GM23338 (cell line): ENCODE measurements around the gene LSM11. TPM values are rescaled to one million over a fixed set of nuclear protein-coding genes. Genes with fewer than 3 reads are reported as not detected.

Source experiments
- ATAC-seq: fragments of 200-7000 bp; cut with Tn5 transposase; 3 replicates; pipeline ENCODE4 v1.9.1; 2020
- DNase-seq: peaks from one replicate; pipeline ENCODE4 v3.0.0-alpha.2; 2015; ENCODE audit warnings: low spot score
- H2AFZ ChIP-seq: fragments of 200-600 bp; sonication (generic); 2 replicates; pipeline ENCODE4 v1.8.0; 2016; ENCODE audit warnings: antibody characterized with exemption, mild to moderate bottlenecking, moderate library complexity
- H3F3A ChIP-seq: fragments of 200-600 bp; sonication (generic); replicated peaks from 2 replicates; pipeline ENCODE4 v1.8.0; 2017; ENCODE audit warnings: antibody characterized with exemption, mixed run types, low read depth
- H3K27ac ChIP-seq: fragments of 200-600 bp; sonication (generic); 2 replicates; pipeline ENCODE4 v1.6.1; 2016; ENCODE audit warnings: low read depth
- H3K27me3 ChIP-seq: fragments of 200-600 bp; sonication (generic); 2 replicates; pipeline ENCODE4 v1.8.0; 2016; ENCODE audit warnings: mild to moderate bottlenecking, mixed run types, moderate library complexity; ENCODE audit not compliant: insufficient read depth
- H3K36me3 ChIP-seq: fragments of 200-600 bp; sonication (generic); 2 replicates; pipeline ENCODE4 v1.8.0; 2016; ENCODE audit warnings: mild to moderate bottlenecking; ENCODE audit not compliant: insufficient read depth
- H3K4me1 ChIP-seq: fragments of 200-600 bp; sonication (generic); 2 replicates; pipeline ENCODE4 v1.8.0; 2016; ENCODE audit warnings: mild to moderate bottlenecking, moderate library complexity; ENCODE audit not compliant: insufficient read depth
- H3K4me2 ChIP-seq: fragments of 200-600 bp; sonication (generic); 2 replicates; pipeline ENCODE4 v1.7.1; 2017; ENCODE audit warnings: mixed run types
- H3K4me3 ChIP-seq: fragments of 200-600 bp; sonication (generic); 2 replicates; pipeline ENCODE4 v1.6.1; 2016; ENCODE audit warnings: mixed run types
- H3K79me2 ChIP-seq: fragments of 200-600 bp; sonication (generic); replicated peaks from 2 replicates; pipeline ENCODE4 v1.8.0; 2017; ENCODE audit warnings: mild to moderate bottlenecking; ENCODE audit not compliant: insufficient read depth
- H3K9me2 ChIP-seq: fragments of 200-600 bp; sonication (generic); 2 replicates; pipeline ENCODE4 v1.8.0; 2017; ENCODE audit not compliant: insufficient read depth
- H4K20me1 ChIP-seq: fragments of 200-600 bp; sonication (generic); replicated peaks from 2 replicates; pipeline ENCODE4 v1.8.0; 2017; ENCODE audit warnings: mild to moderate bottlenecking; ENCODE audit not compliant: insufficient read depth
- H3K27ac Mint-ChIP-seq: 2 replicates; pipeline ENCODE4 v1.8.0; 2020; ENCODE audit warnings: inconsistent platforms, mild to moderate bottlenecking, moderate library complexity, mixed read lengths
- H3K27me3 Mint-ChIP-seq: 3 replicates; pipeline ENCODE4 v1.8.0; 2022; ENCODE audit warnings: low read depth, mild to moderate bottlenecking, moderate library complexity, mixed read lengths, inconsistent platforms; ENCODE audit not compliant: insufficient read depth, poor library complexity
- H3K36me3 Mint-ChIP-seq: 3 replicates; pipeline ENCODE4 v1.8.0; 2021; ENCODE audit warnings: low read depth, mild to moderate bottlenecking, inconsistent platforms, moderate library complexity, mixed read lengths
- H3K4me1 Mint-ChIP-seq: 3 replicates; pipeline ENCODE4 v1.8.0; 2020; ENCODE audit warnings: mild to moderate bottlenecking, inconsistent platforms, mixed read lengths
- H3K4me3 Mint-ChIP-seq: 3 replicates; pipeline ENCODE4 v1.8.0; 2021; ENCODE audit warnings: moderate library complexity, mild to moderate bottlenecking, inconsistent platforms, mixed read lengths
- H3K9me3 Mint-ChIP-seq: 3 replicates; pipeline ENCODE4 v1.8.0; 2020; ENCODE audit warnings: moderate library complexity, mild to moderate bottlenecking, inconsistent platforms, mixed read lengths
- CREB1 ChIP-seq: fragments of 250-450 bp; sonication (Bioruptor Pico); IDR thresholded peaks from 2 replicates; pipeline ENCODE4 v1.5.0; 2020; ENCODE audit warnings: low read depth, mild to moderate bottlenecking, moderate library complexity
- EZH2 ChIP-seq: fragments of 200-600 bp; sonication (generic); IDR thresholded peaks from one replicate; pipeline ENCODE4 v1.8.0; 2017; ENCODE audit warnings: antibody characterized with exemption, mild to moderate bottlenecking, low read depth; ENCODE audit not compliant: unreplicated experiment
- EZH2phosphoT487 ChIP-seq: fragments of 200-600 bp; sonication (generic); IDR thresholded peaks from one replicate; pipeline ENCODE4 v1.8.1; 2018; ENCODE audit warnings: antibody characterized with exemption; ENCODE audit not compliant: unreplicated experiment
- JUNB ChIP-seq: IDR thresholded peaks from one replicate; pipeline ENCODE4 v1.6.1; 2016; ENCODE audit warnings: antibody characterized with exemption; ENCODE audit not compliant: unreplicated experiment
- NANOG ChIP-seq: IDR thresholded peaks from 2 replicates; pipeline ENCODE4 v1.6.1; 2016; ENCODE audit warnings: antibody characterized with exemption, borderline replicate concordance
- STAT1 ChIP-seq: IDR thresholded peaks from one replicate; pipeline ENCODE4 v1.6.1; 2016; ENCODE audit warnings: antibody characterized with exemption; ENCODE audit not compliant: unreplicated experiment
- ZNF114 ChIP-seq: fragments of 250-450 bp; sonication (Bioruptor Pico); IDR thresholded peaks from 2 replicates; pipeline ENCODE4 v1.5.0; 2020; ENCODE audit warnings: mild to moderate bottlenecking, moderate library complexity
- ZNF331 ChIP-seq: fragments of 250-450 bp; sonication (Bioruptor Pico); IDR thresholded peaks from 2 replicates; pipeline ENCODE4 v1.5.0; 2020; ENCODE audit warnings: low read depth, mild to moderate bottlenecking, moderate library complexity
- ZNF462 ChIP-seq: fragments of 250-450 bp; sonication (Bioruptor Pico); IDR thresholded peaks from 2 replicates; pipeline ENCODE4 v1.5.0; 2020; ENCODE audit warnings: mild to moderate bottlenecking, moderate library complexity
- polyA plus RNA-seq: library from polyadenylated mRNA; unstranded; fragments of >200 nt; fragmentation: Nextera tagmentation; extraction: Ambion mirVana; gene quantifications from 2 replicates; pipeline ENCODE4 v1.2.1, GENCODE V29; 2016
- total RNA-seq: library from RNA; depleted of rRNA; stranded (reverse); fragments of >200 nt; shearing (Covaris generic); gene quantifications from 2 replicates; pipeline ENCODE4 v1.2.3, GENCODE V29; 2014

The LSM11 gene
- total and polyA plus RNA-seq, 2 experiments from 2014 or later, result 1.2 to 3.8 TPM

- Histone ChIP-seq H3K4me1 (peaks cover 5% of the 10 kb centered on the region; the same call in 1 of the 2 replicates), H3K27me3 (no peaks in the 10 kb centered on the region), H3K36me3 (peaks cover 15% of the 10 kb centered on the region; the same call in 1 of the 2 replicates), H2AFZ (no peak overlapping the region), H3K79me2 (no peaks in the 10 kb centered on the region), H3K9me2 (no peaks in the 10 kb centered on the region), H4K20me1 (0 out of 2 replicates have a peak, but pooled peaks cover 4% of the 10 kb centered on the region), H3K4me3 (no peak overlapping the region), H3K4me2 (no peak overlapping the region), H3F3A (no peaks in the 10 kb centered on the region), H3K27ac (no peak overlapping the region)
- H3K4me3 Mint-ChIP-seq, result no peak overlapping the region
- H3K27ac Mint-ChIP-seq, result no peak overlapping the region
- no peaks in the 10 kb centered on the region for H3K27me3 Mint-ChIP-seq
- ATAC-seq (no peak), DNase-seq (no peak)
- peaks cover 15% of the 10 kb centered on the region for H3K36me3 Mint-ChIP-seq
- TF ChIP-seq EZH2phosphoT487 (no peak), ZNF114 (CRISPR knock-in tag) (no peak), EZH2 (no peak), JUNB (no peak), CREB1 (CRISPR knock-in tag) (no peak), NANOG (no peak), ZNF331 (CRISPR knock-in tag) (no peak), ZNF462 (CRISPR knock-in tag) (no peak), STAT1 (no peak)
- H3K4me1 Mint-ChIP-seq, result peaks cover 6% of the 10 kb centered on the region; the same call in 2 of the 3 replicates
- no peaks in the 10 kb centered on the region for H3K9me3 Mint-ChIP-seq
Observed at GRCh38 chr5:157785801-157786200, 42.3 kb downstream of the LSM11 start.
